IMR-90 (cell line): ENCODE data around the gene NTRK2. TPM values are rescaled to one million over a fixed set of nuclear protein-coding genes. Genes with fewer than 3 reads are reported as not detected.

Experiments
- ATAC-seq: fragments of 200-7000 bp; cut with Tn5 transposase; 2 replicates; pipeline ENCODE4 v1.9.1; 2020; ENCODE audit warnings: low read depth, mild to moderate bottlenecking, moderate library complexity
- BruUV-seq: library from RNA; stranded (reverse); fragments of 400-500 nt; replicated peaks from 2 replicates; lab custom pipeline; 2021; lab: Mats Ljungman, UMichigan
- CTCF ChIA-PET: fragments of 300-600 bp; formaldehyde crosslinking; extraction: SDS; loops from one replicate; lab custom pipeline; 2021; ENCODE audit warnings: antibody characterized with exemption; lab: Yijun Ruan, JAX
- POLR2A ChIA-PET: fragments of 300-600 bp; sonication (Branson Sonifier 250); formaldehyde crosslinking; loops from one replicate; lab custom pipeline; 2022; ENCODE audit warnings: antibody characterized with exemption; ENCODE audit not compliant: unreplicated experiment; lab: Charles Lee
- DNase-seq: peaks from one replicate; pipeline ENCODE4 v3.0.0; 2013
- H2AFZ ChIP-seq: replicated peaks from 2 replicates; pipeline ENCODE3; 2013; ENCODE audit warnings: low read length, mild to moderate bottlenecking; ENCODE audit not compliant: poor library complexity
- H2AK5ac ChIP-seq: 2 replicates; pipeline ENCODE4 v1.6.1; 2013; ENCODE audit warnings: low read depth, low read length, inconsistent platforms
- H2AK9ac ChIP-seq: replicated peaks from 2 replicates; pipeline ENCODE3; 2013; ENCODE audit warnings: mild to moderate bottlenecking, low read depth, low read length, moderate library complexity; ENCODE audit not compliant: poor library complexity
- H2BK120ac ChIP-seq: 2 replicates; pipeline ENCODE4 v1.6.1; 2013; ENCODE audit warnings: low read depth, low read length, inconsistent platforms
- H2BK15ac ChIP-seq: 3 replicates; pipeline ENCODE4 v1.6.1; 2013; ENCODE audit warnings: low read depth, low read length, inconsistent platforms
- H2BK20ac ChIP-seq: 2 replicates; pipeline ENCODE4 v1.6.1; 2013; ENCODE audit warnings: low read depth, mild to moderate bottlenecking, inconsistent platforms, low read length, moderate library complexity
- H2BK5ac ChIP-seq: 2 replicates; pipeline ENCODE4 v1.6.1; 2013; ENCODE audit warnings: mild to moderate bottlenecking, low read depth, low read length, inconsistent platforms; ENCODE audit not compliant: poor library complexity, severe bottlenecking
- H3K14ac ChIP-seq: replicated peaks from 2 replicates; pipeline ENCODE4 v1.6.1; 2013; ENCODE audit warnings: low read depth, low read length, inconsistent platforms
- H3K18ac ChIP-seq: 2 replicates; pipeline ENCODE4 v1.6.1; 2013; ENCODE audit warnings: low read depth, low read length, control low read depth
- H3K23ac ChIP-seq: 2 replicates; pipeline ENCODE4 v1.6.1; 2013; ENCODE audit warnings: low read depth, low read length, inconsistent platforms
- H3K27ac ChIP-seq: 2 replicates; pipeline ENCODE4 v1.5.1; 2013; ENCODE audit warnings: mild to moderate bottlenecking, control low read depth, low read length; ENCODE audit not compliant: insufficient read depth
- H3K27me3 ChIP-seq: 2 replicates; pipeline ENCODE4 v1.6.1; 2013; ENCODE audit warnings: low read length; ENCODE audit not compliant: control insufficient read depth, insufficient read depth
- H3K36me3 ChIP-seq: 2 replicates; pipeline ENCODE4 v1.6.1; 2013; ENCODE audit warnings: low read length, mixed read lengths; ENCODE audit not compliant: control insufficient read depth, insufficient read depth
- H3K4ac ChIP-seq: 2 replicates; pipeline ENCODE4 v1.6.1; 2013; ENCODE audit warnings: low read depth, low read length, inconsistent platforms
- H3K4me1 ChIP-seq: 2 replicates; pipeline ENCODE4 v1.6.1; 2013; ENCODE audit warnings: low read length, mixed read lengths; ENCODE audit not compliant: control insufficient read depth, insufficient read depth
- H3K4me2 ChIP-seq: 2 replicates; pipeline ENCODE4 v1.6.1; 2013; ENCODE audit warnings: low read depth, mild to moderate bottlenecking, control low read depth, low read length, moderate library complexity
- H3K4me3 ChIP-seq: 2 replicates; pipeline ENCODE4 v1.5.1; 2013; ENCODE audit warnings: low read depth, mild to moderate bottlenecking, control low read depth, low read length, moderate library complexity; ENCODE audit not compliant: insufficient read depth
- H3K56ac ChIP-seq: 2 replicates; pipeline ENCODE4 v1.6.1; 2013; ENCODE audit warnings: low read length, inconsistent platforms; ENCODE audit not compliant: insufficient read depth; ENCODE audit errors: extremely low read depth
- H3K79me1 ChIP-seq, 2 experiments: 2 replicates each; pipeline ENCODE4 v1.6.1; 2013; ENCODE audit warnings: low read length in 2 of 2, inconsistent platforms in 1 of 2, low read depth in 1 of 2
- H3K9ac ChIP-seq: 2 replicates; pipeline ENCODE4 v1.6.1; 2013; ENCODE audit warnings: low read depth, low read length, control low read depth
- H3K9me1 ChIP-seq: 2 replicates; pipeline ENCODE4 v1.6.1; 2013; ENCODE audit warnings: low read length, inconsistent platforms; ENCODE audit not compliant: insufficient read depth
- H3K9me3 ChIP-seq: 2 replicates; pipeline ENCODE4 v1.6.1; 2013; ENCODE audit warnings: low read length; ENCODE audit not compliant: control insufficient read depth, insufficient read depth
- H4K20me1 ChIP-seq: 2 replicates; pipeline ENCODE4 v1.6.1; 2013; ENCODE audit warnings: low read length, inconsistent platforms; ENCODE audit not compliant: insufficient read depth
- H4K5ac ChIP-seq: 2 replicates; pipeline ENCODE4 v1.6.1; 2013; ENCODE audit warnings: mild to moderate bottlenecking, low read depth, low read length, control low read depth
- H4K8ac ChIP-seq, 2 experiments: 2 replicates each; pipeline ENCODE4 v1.6.1; 2013; ENCODE audit warnings: low read depth in 2 of 2, low read length in 2 of 2, control low read depth in 1 of 2, inconsistent platforms in 1 of 2
- H4K91ac ChIP-seq: 2 replicates; pipeline ENCODE4 v1.6.1; 2013; ENCODE audit warnings: low read depth, low read length, inconsistent platforms; ENCODE audit not compliant: insufficient read depth
- BHLHE40 ChIP-seq: fragments of 150-350 bp; IDR thresholded peaks from 2 replicates; pipeline ENCODE4 v1.6.1; 2016; ENCODE audit warnings: mild to moderate bottlenecking, low read depth, low read length
- CEBPB ChIP-seq: IDR thresholded peaks from 2 replicates; pipeline ENCODE4 v1.6.1; 2012; ENCODE audit warnings: low read depth, low read length, improper control_type of control experiment
- CHD1 ChIP-seq: IDR thresholded peaks from 2 replicates; pipeline ENCODE4 v1.6.1; 2012; ENCODE audit warnings: low read depth, low read length, improper control_type of control experiment
- FOS ChIP-seq: fragments of 150-350 bp; IDR thresholded peaks from 2 replicates; pipeline ENCODE4 v1.6.1; 2016; ENCODE audit warnings: low read depth, low read length
- MAFK ChIP-seq: IDR thresholded peaks from 2 replicates; pipeline ENCODE4 v1.6.1; 2012; ENCODE audit warnings: low read depth, low read length, improper control_type of control experiment
- MAZ ChIP-seq: IDR thresholded peaks from 2 replicates; pipeline ENCODE4 v1.6.1; 2012; ENCODE audit warnings: low read depth, mild to moderate bottlenecking, low read length, improper control_type of control experiment, moderate library complexity, borderline replicate concordance
- MXI1 ChIP-seq: IDR thresholded peaks from 2 replicates; pipeline ENCODE4 v1.6.1; 2012; ENCODE audit warnings: low read depth, mild to moderate bottlenecking, low read length, moderate library complexity, borderline replicate concordance
- NFE2L2 ChIP-seq: fragments of 150-350 bp; IDR thresholded peaks from 2 replicates; pipeline ENCODE4 v1.6.1; 2016; ENCODE audit warnings: low read depth, mild to moderate bottlenecking, low read length
- POLR2A ChIP-seq: IDR thresholded peaks from 2 replicates; pipeline ENCODE4 v1.6.1; 2012; ENCODE audit warnings: mild to moderate bottlenecking, low read depth, low read length
- RAD21 ChIP-seq: IDR thresholded peaks from 2 replicates; pipeline ENCODE4 v1.6.1; 2012; ENCODE audit warnings: low read length, improper control_type of control experiment
- RCOR1 ChIP-seq: IDR thresholded peaks from 2 replicates; pipeline ENCODE4 v1.6.1; 2012; ENCODE audit warnings: mild to moderate bottlenecking, low read length, improper control_type of control experiment; ENCODE audit not compliant: insufficient replicate concordance
- RFX5 ChIP-seq: IDR thresholded peaks from 2 replicates; pipeline ENCODE4 v1.8.0; 2012; ENCODE audit warnings: low read depth, mild to moderate bottlenecking, low read length, moderate library complexity
- SMC3 ChIP-seq: fragments of 150-350 bp; IDR thresholded peaks from 2 replicates; pipeline ENCODE4 v1.6.1; 2016; ENCODE audit warnings: low read depth, mild to moderate bottlenecking, antibody characterized with exemption, low read length, moderate library complexity
- WGBS, 2 experiments: methylation state at CpG; one replicate each; pipeline versions ENCODE4 v1.1.5 to v1.1.7; 2013; ENCODE audit warnings: missing lambda C conversion rate in 2 of 2; ENCODE audit not compliant: insufficient read length in 1 of 2; ENCODE audit errors: extremely low coverage in 2 of 2; 5-methylcytosine and 5-hydroxymethylcytosine counted together
- dilution Hi-C: fragments of 300-500 bp; cut with HindIII; formaldehyde crosslinking; loops from one replicate; pipeline ENCODE4 v1.14.3; 2018; ENCODE audit warnings: low sequenced_read_pairs; ENCODE audit not compliant: unreplicated experiment
- in situ Hi-C: fragments of 300-500 bp; cut with MboI; formaldehyde crosslinking; loops from 3 replicates; pipeline ENCODE4 v1.14.3; 2019; ENCODE audit warnings: low sequenced_read_pairs, inconsistent platforms, mixed read lengths
- intact Hi-C: fragments of 100-400 bp; cut with micrococcal nuclease; formaldehyde crosslinking; loops from 2 replicates; pipeline ENCODE4 v1.10.0; 2022
- polyA plus RNA-seq, 3 experiments: library from polyadenylated mRNA; depleted of rRNA; stranded (reverse); fragments of >200 nt; gene quantifications; 2 replicates each; pipeline ENCODE4 v1.2.3, GENCODE V29; 2012; ENCODE audit warnings: low replicate concordance in 1 of 3
- total RNA-seq: library from RNA; depleted of rRNA; stranded (reverse); fragments of >200 nt; gene quantifications from 2 replicates; pipeline ENCODE4 v1.2.3, GENCODE V29; 2012
- TF ChIP-seq, protein P1 (sequence below): fragments of 150-350 bp; IDR thresholded peaks from 2 replicates; pipeline ENCODE4 v1.6.1; 2016; ENCODE audit warnings: low read depth, mild to moderate bottlenecking, low read length, moderate library complexity, borderline replicate concordance
- TF ChIP-seq, protein P2 (sequence below): conservative IDR thresholded peaks from 2 replicates; pipeline ENCODE4 v1.5.1; 2012; ENCODE audit warnings: mild to moderate bottlenecking, low read depth, low read length, improper control_type of control experiment
- TF ChIP-seq, protein P3 (sequence below): fragments of 150-350 bp; IDR thresholded peaks from 2 replicates; pipeline ENCODE4 v1.6.1; 2017; ENCODE audit warnings: mild to moderate bottlenecking, antibody characterized with exemption, low read length, low read depth

NTRK2 gene
- total and polyA plus RNA-seq, 2 of the 4 experiments (the other 2 are of a cell fraction) = under 0.01 to 0.02 TPM

GRCh38 chr9:84812847-84813246, 143.3 kb downstream of the NTRK2 start:
- no peak overlapping the region for H3K14ac ChIP-seq
- intact Hi-C loops = no loop called here
- CTCF ChIA-PET = no interaction called here
- 0 out of 2 replicates have a peak, but pooled peaks cover 2% of the 10 kb centered on the region for H3K9me3 ChIP-seq
- WGBS, 2 experiments = no CpG with 5 or more reads among the region's 3 CpGs
- no peak overlapping the region for H3K9ac ChIP-seq
- no peak for DNase-seq
- H3K18ac ChIP-seq = no peak overlapping the region
- no peak overlapping the region for H2AK5ac ChIP-seq
- no peak overlapping the region for H2BK20ac ChIP-seq
- no peaks in the 10 kb centered on the region for H3K9me1 ChIP-seq
- no peaks in the 10 kb centered on the region for H3K27me3 ChIP-seq
- no peak overlapping the region for H4K91ac ChIP-seq
- POLR2A ChIA-PET = no interaction called here
- no peak overlapping the region for H3K4me3 ChIP-seq
- no peak overlapping the region for H4K5ac ChIP-seq
- in situ Hi-C loops = no loop called here
- H2BK5ac ChIP-seq = no peak overlapping the region
- no peak for TF ChIP-seq SMC3
- no peak for TF ChIP-seq POLR2A
- TF ChIP-seq, protein P1, sequence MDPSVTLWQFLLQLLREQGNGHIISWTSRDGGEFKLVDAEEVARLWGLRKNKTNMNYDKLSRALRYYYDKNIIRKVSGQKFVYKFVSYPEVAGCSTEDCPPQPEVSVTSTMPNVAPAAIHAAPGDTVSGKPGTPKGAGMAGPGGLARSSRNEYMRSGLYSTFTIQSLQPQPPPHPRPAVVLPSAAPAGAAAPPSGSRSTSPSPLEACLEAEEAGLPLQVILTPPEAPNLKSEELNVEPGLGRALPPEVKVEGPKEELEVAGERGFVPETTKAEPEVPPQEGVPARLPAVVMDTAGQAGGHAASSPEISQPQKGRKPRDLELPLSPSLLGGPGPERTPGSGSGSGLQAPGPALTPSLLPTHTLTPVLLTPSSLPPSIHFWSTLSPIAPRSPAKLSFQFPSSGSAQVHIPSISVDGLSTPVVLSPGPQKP = no peak
- TF ChIP-seq, protein P2, sequence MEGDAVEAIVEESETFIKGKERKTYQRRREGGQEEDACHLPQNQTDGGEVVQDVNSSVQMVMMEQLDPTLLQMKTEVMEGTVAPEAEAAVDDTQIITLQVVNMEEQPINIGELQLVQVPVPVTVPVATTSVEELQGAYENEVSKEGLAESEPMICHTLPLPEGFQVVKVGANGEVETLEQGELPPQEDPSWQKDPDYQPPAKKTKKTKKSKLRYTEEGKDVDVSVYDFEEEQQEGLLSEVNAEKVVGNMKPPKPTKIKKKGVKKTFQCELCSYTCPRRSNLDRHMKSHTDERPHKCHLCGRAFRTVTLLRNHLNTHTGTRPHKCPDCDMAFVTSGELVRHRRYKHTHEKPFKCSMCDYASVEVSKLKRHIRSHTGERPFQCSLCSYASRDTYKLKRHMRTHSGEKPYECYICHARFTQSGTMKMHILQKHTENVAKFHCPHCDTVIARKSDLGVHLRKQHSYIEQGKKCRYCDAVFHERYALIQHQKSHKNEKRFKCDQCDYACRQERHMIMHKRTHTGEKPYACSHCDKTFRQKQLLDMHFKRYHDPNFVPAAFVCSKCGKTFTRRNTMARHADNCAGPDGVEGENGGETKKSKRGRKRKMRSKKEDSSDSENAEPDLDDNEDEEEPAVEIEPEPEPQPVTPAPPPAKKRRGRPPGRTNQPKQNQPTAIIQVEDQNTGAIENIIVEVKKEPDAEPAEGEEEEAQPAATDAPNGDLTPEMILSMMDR = no peak
- no peak for TF ChIP-seq RFX5
- TF ChIP-seq MAZ = no peak
- no peak for TF ChIP-seq RCOR1
- no peak for TF ChIP-seq BHLHE40
- TF ChIP-seq MAFK = no peak
- TF ChIP-seq CEBPB = no peak
- TF ChIP-seq NFE2L2 = no peak
- no peak for TF ChIP-seq CHD1
- TF ChIP-seq FOS = no peak
- TF ChIP-seq MXI1 = no peak
- TF ChIP-seq, protein P3, sequence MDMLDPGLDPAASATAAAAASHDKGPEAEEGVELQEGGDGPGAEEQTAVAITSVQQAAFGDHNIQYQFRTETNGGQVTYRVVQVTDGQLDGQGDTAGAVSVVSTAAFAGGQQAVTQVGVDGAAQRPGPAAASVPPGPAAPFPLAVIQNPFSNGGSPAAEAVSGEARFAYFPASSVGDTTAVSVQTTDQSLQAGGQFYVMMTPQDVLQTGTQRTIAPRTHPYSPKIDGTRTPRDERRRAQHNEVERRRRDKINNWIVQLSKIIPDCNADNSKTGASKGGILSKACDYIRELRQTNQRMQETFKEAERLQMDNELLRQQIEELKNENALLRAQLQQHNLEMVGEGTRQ = no peak
- no peak for TF ChIP-seq RAD21
- no peaks in the 10 kb centered on the region for H3K79me1 ChIP-seq
- H2AFZ ChIP-seq = no peak overlapping the region
- no peaks in the 10 kb centered on the region for H3K4me1 ChIP-seq
- H4K20me1 ChIP-seq = no peaks in the 10 kb centered on the region
- no peak for ATAC-seq
- dilution Hi-C loops = no loop called here
- H3K56ac ChIP-seq = no peak overlapping the region
- no peak overlapping the region for H3K23ac ChIP-seq
- BruUV-seq = no TSS peak
- H2AK9ac ChIP-seq = no peak overlapping the region
- H3K36me3 ChIP-seq = no peaks in the 10 kb centered on the region
- H3K27ac ChIP-seq = no peak overlapping the region
- H3K4ac ChIP-seq = no peak overlapping the region
- H3K4me2 ChIP-seq = no peak overlapping the region
- no peak overlapping the region for H2BK15ac ChIP-seq
- H4K8ac ChIP-seq = no peak overlapping the region
- H2BK120ac ChIP-seq = no peak overlapping the region
